Esophagus muscularis mucosa (tissue), 4 donors: ENCODE results near the gene SP9.
"Not testable (repeated sequence)": the region's sequence is repeated elsewhere in the genome, so short reads cannot be mapped to it uniquely, and the experiment has no call there.

Experiments
- EP300 ChIP-seq: sonication (generic); formaldehyde crosslinking; IDR thresholded peaks from one replicate; pipeline ENCODE4 v1.6.1; 2017; ENCODE audit warnings: antibody characterized with exemption
- POLR2A ChIP-seq: fragments of 450-650 bp; IDR thresholded peaks from one replicate; pipeline ENCODE4 v1.6.1; 2017; ENCODE audit warnings: antibody characterized with exemption, moderate library complexity, mild to moderate bottlenecking, low read depth
- TF ChIP-seq, protein P1 (sequence below), 3 experiments: fragments of 200-600 bp in 2 of 3; fragments of 450-650 bp in 1 of 3; sonication (generic) in 2 of 3; IDR thresholded peaks; one replicate each; pipeline ENCODE4 v1.5.1; 2017 to 2019; ENCODE audit warnings: antibody characterized with exemption in 3 of 3, mild to moderate bottlenecking in 2 of 3, moderate library complexity in 1 of 3

DNA sequence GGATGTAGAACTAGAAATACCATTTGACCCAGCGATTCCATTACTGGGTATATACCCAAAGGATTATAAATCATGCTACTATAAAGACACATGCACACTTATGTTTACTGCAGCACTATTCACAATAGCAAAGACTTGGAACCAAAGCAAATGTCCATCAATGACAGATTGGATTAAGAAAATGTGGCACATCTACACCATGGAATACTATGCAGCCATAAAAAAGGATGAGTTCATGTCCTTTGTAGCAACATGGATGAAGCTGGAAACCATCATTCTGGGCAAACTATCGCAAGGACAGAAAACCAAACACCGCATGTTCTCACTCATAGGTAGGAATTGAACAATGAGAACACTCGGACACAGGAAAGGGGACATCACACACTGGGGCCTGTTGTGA, 24.9 kb downstream of the SP9 start:
- not testable (repeated sequence) for TF ChIP-seq EP300, POLR2A
- TF ChIP-seq, protein P1, sequence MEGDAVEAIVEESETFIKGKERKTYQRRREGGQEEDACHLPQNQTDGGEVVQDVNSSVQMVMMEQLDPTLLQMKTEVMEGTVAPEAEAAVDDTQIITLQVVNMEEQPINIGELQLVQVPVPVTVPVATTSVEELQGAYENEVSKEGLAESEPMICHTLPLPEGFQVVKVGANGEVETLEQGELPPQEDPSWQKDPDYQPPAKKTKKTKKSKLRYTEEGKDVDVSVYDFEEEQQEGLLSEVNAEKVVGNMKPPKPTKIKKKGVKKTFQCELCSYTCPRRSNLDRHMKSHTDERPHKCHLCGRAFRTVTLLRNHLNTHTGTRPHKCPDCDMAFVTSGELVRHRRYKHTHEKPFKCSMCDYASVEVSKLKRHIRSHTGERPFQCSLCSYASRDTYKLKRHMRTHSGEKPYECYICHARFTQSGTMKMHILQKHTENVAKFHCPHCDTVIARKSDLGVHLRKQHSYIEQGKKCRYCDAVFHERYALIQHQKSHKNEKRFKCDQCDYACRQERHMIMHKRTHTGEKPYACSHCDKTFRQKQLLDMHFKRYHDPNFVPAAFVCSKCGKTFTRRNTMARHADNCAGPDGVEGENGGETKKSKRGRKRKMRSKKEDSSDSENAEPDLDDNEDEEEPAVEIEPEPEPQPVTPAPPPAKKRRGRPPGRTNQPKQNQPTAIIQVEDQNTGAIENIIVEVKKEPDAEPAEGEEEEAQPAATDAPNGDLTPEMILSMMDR (IDR thresholded peaks at IDR 0.05) = not testable (repeated sequence)
